IPS-18a (cell line): ENCODE measurements around the gene WNT5A.

ENCODE experiments used
- H3K27ac ChIP-seq: one replicate; pipeline ENCODE4 v1.5.1; 2013; ENCODE audit warnings: low read length
- H3K27me3 ChIP-seq: one replicate; pipeline ENCODE4 v1.6.1; 2013; ENCODE audit warnings: mild to moderate bottlenecking, low read length; ENCODE audit not compliant: control insufficient read depth, insufficient read depth
- H3K36me3 ChIP-seq: one replicate; pipeline ENCODE4 v1.6.1; 2013; ENCODE audit warnings: low read depth, low read length; ENCODE audit not compliant: control insufficient read depth
- H3K4me1 ChIP-seq: one replicate; pipeline ENCODE4 v1.6.1; 2013; ENCODE audit warnings: low read depth, low read length; ENCODE audit not compliant: control insufficient read depth
- H3K4me3 ChIP-seq: one replicate; pipeline ENCODE4 v1.5.1; 2013; ENCODE audit warnings: low read length
- H3K9ac ChIP-seq: one replicate; pipeline ENCODE4 v1.6.1; 2013; ENCODE audit warnings: mild to moderate bottlenecking, low read length, moderate library complexity
- H3K9me3 ChIP-seq: one replicate; pipeline ENCODE4 v1.6.1; 2013; ENCODE audit warnings: low read depth, low read length; ENCODE audit not compliant: control insufficient read depth

The WNT5A gene

GRCh38 chr3:55486101-55486856 lies 827 bp downstream of the WNT5A start:
- Histone ChIP-seq H3K9ac (peak overlapping the region; percentile 41), H3K9me3 (no peaks in the 10 kb centered on the region), H3K4me1 (peaks cover 21% of the 10 kb centered on the region), H3K27ac (no peak overlapping the region), H3K27me3 (peaks cover 94% of the 10 kb centered on the region), H3K4me3 (peak overlapping the region; percentile 88), H3K36me3 (no peaks in the 10 kb centered on the region)

- H3K27me3 ChIP-seq, result peaks cover 94% of the 10 kb centered on the region
- H3K27ac ChIP-seq, result no peak overlapping the region
- H3K4me3 ChIP-seq, result peak overlapping the region; percentile 88
- peak overlapping the region; percentile 41 for H3K9ac ChIP-seq
- no peaks in the 10 kb centered on the region for H3K9me3 ChIP-seq
- H3K4me1 ChIP-seq, result peaks cover 21% of the 10 kb centered on the region
- no peaks in the 10 kb centered on the region for H3K36me3 ChIP-seq
Observed at GRCh38 chr3:55484801-55485791, 2.0 kb downstream of the WNT5A start.

GRCh38 chr3:55484191-55484689 lies 2.9 kb downstream of the WNT5A start:
- H3K9me3 ChIP-seq, result no peaks in the 10 kb centered on the region
- no peak overlapping the region for H3K27ac ChIP-seq
- H3K4me1 ChIP-seq, result peaks cover 15% of the 10 kb centered on the region
- H3K9ac ChIP-seq, result no peak overlapping the region
- H3K36me3 ChIP-seq, result no peaks in the 10 kb centered on the region
- H3K4me3 ChIP-seq, result peak overlapping the region; percentile 76
- H3K27me3 ChIP-seq, result peaks cover 94% of the 10 kb centered on the region

GRCh38 chr3:55483196-55484095 lies 3.7 kb downstream of the WNT5A start:
- peak overlapping the region; percentile 76 for H3K4me3 ChIP-seq
- H3K9ac ChIP-seq, result no peak overlapping the region
- no peak overlapping the region for H3K27ac ChIP-seq
- H3K9me3 ChIP-seq, result no peaks in the 10 kb centered on the region
- peaks cover 15% of the 10 kb centered on the region for H3K4me1 ChIP-seq
- no peaks in the 10 kb centered on the region for H3K36me3 ChIP-seq
- H3K27me3 ChIP-seq, result peaks cover 93% of the 10 kb centered on the region

GRCh38 chr3:55482496-55483195 lies 4.5 kb downstream of the WNT5A start:
- Histone ChIP-seq H3K27ac (no peak overlapping the region), H3K4me3 (peak overlapping the region; percentile 76), H3K9ac (peak overlapping the region; percentile 26), H3K9me3 (no peaks in the 10 kb centered on the region), H3K27me3 (peaks cover 89% of the 10 kb centered on the region), H3K4me1 (peaks cover 15% of the 10 kb centered on the region), H3K36me3 (no peaks in the 10 kb centered on the region)

GRCh38 chr3:55481744-55482495 lies 5.2 kb downstream of the WNT5A start:
- H3K9ac ChIP-seq, result no peak overlapping the region
- peaks cover 82% of the 10 kb centered on the region for H3K27me3 ChIP-seq
- H3K9me3 ChIP-seq, result no peaks in the 10 kb centered on the region
- no peaks in the 10 kb centered on the region for H3K36me3 ChIP-seq
- peak overlapping the region; percentile 76 for H3K4me3 ChIP-seq
- H3K4me1 ChIP-seq, result peaks cover 15% of the 10 kb centered on the region
- H3K27ac ChIP-seq, result no peak overlapping the region

GRCh38 chr3:55480911-55481743 lies 6.0 kb downstream of the WNT5A start:
- H3K27me3 ChIP-seq, result peaks cover 74% of the 10 kb centered on the region
- no peaks in the 10 kb centered on the region for H3K36me3 ChIP-seq
- peak overlapping the region; percentile 76 for H3K4me3 ChIP-seq
- H3K4me1 ChIP-seq, result peaks cover 14% of the 10 kb centered on the region
- H3K9me3 ChIP-seq, result no peaks in the 10 kb centered on the region
- no peak overlapping the region for H3K9ac ChIP-seq
- H3K27ac ChIP-seq, result no peak overlapping the region

GRCh38 chr3:55477306-55478303 lies 9.5 kb downstream of the WNT5A start:
- Histone ChIP-seq H3K9ac (no peak overlapping the region), H3K27ac (no peak overlapping the region), H3K4me1 (no peaks in the 10 kb centered on the region), H3K36me3 (no peaks in the 10 kb centered on the region), H3K27me3 (peaks cover 56% of the 10 kb centered on the region), H3K9me3 (no peaks in the 10 kb centered on the region), H3K4me3 (no peak overlapping the region)

- Histone ChIP-seq H3K27ac (no peak overlapping the region), H3K36me3 (no peaks in the 10 kb centered on the region), H3K9me3 (no peaks in the 10 kb centered on the region), H3K9ac (no peak overlapping the region), H3K27me3 (peaks cover 45% of the 10 kb centered on the region), H3K4me1 (no peaks in the 10 kb centered on the region), H3K4me3 (no peak overlapping the region)
Observed at GRCh38 chr3:55476515-55476914, 10.6 kb downstream of the WNT5A start.
